GM15510 (cell line): ENCODE results near the gene STX17.

ENCODE experiments used
- POLR2A ChIP-seq: IDR thresholded peaks from 3 replicates; pipeline ENCODE4 v1.6.1; 2011; ENCODE audit warnings: borderline replicate concordance; ENCODE audit not compliant: insufficient read length; ENCODE audit errors: extremely low read depth

The STX17 gene

DNA sequence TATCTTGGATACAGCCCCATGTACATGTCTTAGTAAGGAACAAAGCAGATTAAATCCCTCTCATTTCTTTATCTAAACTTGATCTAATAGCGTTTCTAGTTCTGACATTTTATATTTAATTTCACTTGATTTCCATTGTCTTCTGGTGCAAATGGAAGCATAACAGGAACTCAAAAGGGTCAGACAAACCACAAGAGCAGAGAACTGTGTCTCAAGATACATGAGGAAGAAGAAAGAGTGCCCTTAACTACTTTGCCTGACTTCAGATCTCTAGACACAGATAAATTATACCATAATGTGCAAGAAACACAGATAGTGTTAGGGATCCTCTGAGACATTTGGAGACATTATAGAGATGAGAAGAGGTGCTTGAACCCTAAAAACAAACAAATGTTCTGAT is 20.7 kb upstream of the STX17 start:
- TF ChIP-seq POLR2A = no peak

DNA sequence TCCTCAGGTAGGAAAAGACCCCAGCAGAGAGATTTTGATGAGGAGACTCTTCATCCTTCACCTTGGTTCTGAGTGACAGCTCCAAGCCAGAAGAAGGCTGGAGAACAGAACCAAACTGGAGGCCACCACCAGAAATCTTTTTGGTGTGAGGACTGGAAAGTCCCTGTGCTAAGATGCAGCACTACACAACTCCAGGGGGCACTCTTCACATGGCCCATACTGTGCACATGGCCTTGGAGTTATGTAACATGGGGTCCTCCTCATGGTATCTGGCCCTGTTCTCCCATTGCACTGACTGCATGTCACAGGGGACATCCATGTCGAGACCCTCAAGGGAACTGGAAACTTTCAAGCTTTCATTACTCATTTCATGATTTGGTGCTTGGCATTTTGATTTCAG is 17.3 kb upstream of the STX17 start:
- no peak for TF ChIP-seq POLR2A

- TF ChIP-seq POLR2A = no peak
Observed at GRCh38 chr9:99894826-99895225, 11.6 kb upstream of the STX17 start.

DNA sequence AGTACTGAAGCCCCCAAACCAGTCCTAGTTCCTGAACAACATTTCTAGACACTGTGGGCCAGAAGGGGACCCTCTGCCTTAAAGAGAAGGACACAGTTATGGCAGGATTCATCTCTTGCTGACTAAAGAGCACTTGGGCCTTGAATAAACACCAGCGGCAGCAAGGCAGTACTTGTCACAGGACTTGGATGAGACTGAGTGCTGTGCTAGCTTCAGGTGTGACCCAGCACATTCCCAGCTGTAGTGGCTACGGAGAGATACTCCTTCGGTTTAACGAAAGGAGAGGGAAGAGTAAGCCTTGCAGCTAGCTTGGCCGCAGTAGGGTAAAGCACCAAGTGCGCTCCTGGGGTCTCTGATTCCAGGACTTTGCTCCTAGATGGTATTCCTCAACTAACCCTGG is 10.9 kb upstream of the STX17 start:
- TF ChIP-seq POLR2A = no peak

DNA sequence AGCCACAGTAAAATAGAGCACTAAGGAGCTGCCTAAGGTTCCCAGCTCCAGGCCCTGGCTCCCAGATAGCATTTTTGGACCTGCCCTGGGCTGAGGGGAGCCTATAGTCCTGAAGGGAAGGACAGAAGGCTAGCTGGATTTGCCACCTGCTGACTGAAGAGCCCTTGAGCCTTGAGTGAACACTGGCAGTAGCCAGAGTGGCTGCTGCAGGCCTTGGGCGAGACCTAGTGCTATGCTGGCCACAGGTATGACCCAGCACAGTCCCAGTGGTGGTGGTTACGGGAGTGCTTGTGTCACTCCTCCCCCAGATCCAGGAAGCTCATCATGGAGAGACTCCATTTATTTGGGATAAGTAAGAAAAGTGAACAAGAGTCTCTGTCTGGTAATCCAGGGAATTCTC is 10.3 kb upstream of the STX17 start:
- no peak for TF ChIP-seq POLR2A

- TF ChIP-seq POLR2A = no peak
Observed at GRCh38 chr9:99903393-99903792, 3.1 kb upstream of the STX17 start.

GRCh38 chr9:99905833-99906402 is 536 bp upstream of the STX17 start:
- TF ChIP-seq POLR2A = no peak

DNA sequence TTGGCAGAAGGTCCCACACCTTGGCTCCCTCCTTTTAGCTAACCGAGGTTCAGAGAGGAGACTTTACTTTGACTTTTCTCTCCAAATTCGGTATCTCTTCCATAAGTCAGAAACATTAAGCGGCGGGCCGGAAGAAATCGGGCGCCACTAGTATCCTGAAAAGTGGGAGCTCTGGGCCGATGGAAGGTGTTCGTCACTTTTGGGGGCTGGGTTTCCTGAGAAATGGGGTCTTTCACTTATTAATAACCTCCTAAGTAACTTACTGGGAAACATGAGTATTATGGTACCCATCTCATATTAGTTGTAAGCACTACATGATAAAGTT is 716 bp downstream of the STX17 start:
- no peak for TF ChIP-seq POLR2A

GRCh38 chr9:99911600-99911999 is 5.1 kb downstream of the STX17 start:
- TF ChIP-seq POLR2A = no peak

DNA sequence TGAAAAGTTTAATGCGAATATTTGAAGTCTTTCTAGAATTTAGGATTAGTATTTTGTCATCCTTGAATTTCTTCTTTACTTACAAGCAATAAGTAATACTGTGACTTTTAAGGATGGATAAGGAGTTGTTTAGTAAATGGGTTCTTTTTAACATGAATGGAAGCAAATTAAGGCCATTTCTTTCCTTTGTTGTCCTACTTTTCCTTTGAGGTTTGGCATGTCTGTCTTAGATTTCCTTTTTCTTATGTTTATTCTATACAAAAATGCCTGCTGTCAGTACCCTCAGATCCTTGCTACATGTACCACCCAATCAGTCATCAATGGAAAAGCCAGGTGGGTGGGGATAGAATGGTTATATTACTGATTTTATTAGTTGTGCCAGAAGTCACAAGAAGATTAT is 10.2 kb downstream of the STX17 start:
- no peak for TF ChIP-seq POLR2A

DNA sequence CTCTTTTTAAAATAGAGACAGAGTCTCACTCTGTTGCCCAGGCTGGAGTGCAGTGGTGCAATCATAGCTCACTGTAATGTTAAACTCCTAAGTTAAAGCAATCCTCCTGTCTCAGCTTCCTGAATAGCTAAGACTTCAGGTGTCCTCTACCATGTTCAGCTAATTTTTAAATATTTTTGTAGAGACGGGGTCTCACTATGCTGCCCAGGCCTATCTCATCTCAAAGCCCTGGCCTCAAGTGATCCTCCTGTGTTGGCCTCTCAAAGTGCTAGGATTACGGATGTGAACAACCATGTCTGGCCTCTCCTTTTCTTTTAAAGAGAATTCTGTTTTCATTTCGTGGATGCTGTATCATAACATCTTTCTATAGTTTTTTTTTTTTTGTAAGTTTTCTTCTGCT is 11.7 kb downstream of the STX17 start:
- TF ChIP-seq POLR2A = no peak

DNA sequence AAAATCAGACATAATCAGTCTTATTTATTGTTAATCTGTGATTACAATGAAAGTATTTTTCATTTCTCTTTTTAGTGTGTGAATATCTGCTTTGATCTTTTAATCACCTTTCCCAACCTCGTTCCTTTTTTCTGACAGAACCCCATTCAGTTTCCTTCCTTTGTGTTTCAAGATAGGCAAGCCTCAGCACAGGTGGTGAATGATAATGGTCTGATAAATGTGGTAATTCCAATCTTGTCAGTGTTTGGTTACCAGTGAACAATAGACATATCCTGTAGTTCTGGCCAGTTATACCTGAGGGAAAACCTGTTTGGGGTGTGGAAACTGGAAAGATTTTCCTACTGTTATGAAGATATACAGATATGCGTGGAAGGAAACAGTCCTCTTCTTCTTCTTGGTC is 13.5 kb downstream of the STX17 start:
- no peak for TF ChIP-seq POLR2A

- TF ChIP-seq POLR2A = no peak
Observed at GRCh38 chr9:99921875-99922710, 15.6 kb downstream of the STX17 start.

GRCh38 chr9:99922711-99923030 is 16.2 kb downstream of the STX17 start:
- TF ChIP-seq POLR2A = no peak

GRCh38 chr9:99925541-99925940 is 19.1 kb downstream of the STX17 start:
- TF ChIP-seq POLR2A = no peak

DNA sequence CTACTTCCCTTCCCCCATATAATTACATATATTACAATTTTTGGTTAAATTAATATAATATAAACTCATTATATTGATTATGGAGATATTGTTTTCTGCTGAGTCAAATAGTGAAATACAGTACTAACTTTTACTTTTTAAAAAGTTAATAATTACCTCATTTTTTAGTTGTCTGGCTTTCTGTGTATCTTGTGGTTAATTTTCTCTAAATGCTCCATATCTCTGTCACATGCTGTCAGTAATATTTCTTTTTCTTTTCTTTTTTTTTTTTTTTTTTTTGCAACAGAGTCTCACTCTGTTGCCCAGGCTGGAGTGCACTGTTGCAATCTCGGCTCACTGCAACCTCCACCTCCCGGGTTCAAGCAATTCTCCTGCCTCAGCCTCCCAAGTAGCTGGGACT is 23.2 kb downstream of the STX17 start:
- TF ChIP-seq POLR2A = no peak

DNA sequence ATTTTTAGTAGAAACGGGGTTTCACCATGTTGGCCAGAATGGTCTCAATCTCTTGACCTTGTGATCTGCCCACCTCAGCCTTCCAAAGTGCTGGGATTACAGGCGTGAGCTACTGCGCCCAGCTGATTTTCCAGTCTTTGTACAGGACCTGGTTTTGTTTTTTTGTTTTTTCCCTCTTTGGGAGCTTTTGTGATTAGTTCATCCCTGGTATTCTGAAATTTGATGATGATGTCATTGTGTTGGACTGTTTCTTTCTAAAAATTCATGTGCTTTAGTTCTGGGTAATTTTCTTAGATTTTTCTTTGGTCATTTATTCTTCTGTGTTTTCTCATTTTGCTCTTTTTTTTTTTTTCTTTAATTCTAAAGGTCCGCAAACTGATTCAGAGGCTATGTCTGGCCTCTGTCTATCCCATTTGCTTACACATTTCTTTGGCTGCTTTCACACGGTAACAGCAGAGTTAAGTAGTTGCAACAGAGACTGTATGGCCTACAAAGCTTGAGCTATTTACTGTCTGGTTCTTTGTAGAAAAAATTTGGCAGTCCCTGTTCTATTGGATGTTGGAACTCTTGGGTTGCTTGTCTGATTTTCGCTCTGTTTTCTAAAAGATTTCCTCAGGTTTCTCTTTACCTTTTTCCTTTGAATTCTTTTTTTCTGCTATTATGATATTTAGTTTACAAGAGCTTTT is 24.8 kb downstream of the STX17 start:
- no peak for TF ChIP-seq POLR2A

- TF ChIP-seq POLR2A = no peak
Observed at GRCh38 chr9:99936947-99937587, 30.6 kb downstream of the STX17 start.
